ENCODE measurements around the gene HNRNPUL1. TPM values are rescaled to one million over a fixed set of nuclear protein-coding genes. Genes with fewer than 3 reads are reported as not detected.

HNRNPUL1 gene
- total RNA-seq, 1 experiment from 2014 or later, result 158 TPM

- intact Hi-C loops (cut with micrococcal nuclease), result no loop called here
- Histone ChIP-seq H3K4me1 (ENCODE audit: insufficient read depth, low read length) (peaks cover 27% of the 10 kb centered on the region), H4K20me1 (ENCODE audit: low read length) (no peaks in the 10 kb centered on the region), H3K27ac (ENCODE audit: low read length) (no peak overlapping the region), H3K4me2 (ENCODE audit: low read length) (no peak overlapping the region), H3K9me2 (replicated peaks; ENCODE audit: low read length) (no peaks in the 10 kb centered on the region), H3K9ac (ENCODE audit: low read length) (no peak overlapping the region), H3F3A (ENCODE audit: low read length, unreplicated experiment) (no peaks in the 10 kb centered on the region), H2AFZ (ENCODE audit: low read length) (no peak overlapping the region), H3K27me3 (ENCODE audit: low read length) (no peaks in the 10 kb centered on the region), H3K79me2 (ENCODE audit: low read length) (peaks cover 3% of the 10 kb centered on the region; the same call in 1 of the 2 replicates), H3K9me3 (ENCODE audit: low read length) (no peaks in the 10 kb centered on the region), H3K36me3 (ENCODE audit: low read depth, low read length) (no peaks in the 10 kb centered on the region), H3K4me3 (ENCODE audit: low read length) (no peak overlapping the region)
- CTCF ChIA-PET, result no interaction called here
- POLR2A ChIA-PET (ENCODE audit: unreplicated experiment), result no interaction called here
- TF ChIP-seq EZH2phosphoT487 (IDR thresholded peaks at IDR 0.05; ENCODE audit: borderline replicate concordance, low read length), result no peak
- TF ChIP-seq CTCF (conservative IDR thresholded peaks at IDR 0.05; ENCODE audit: low read depth, low read length), result no peak
- no peak for TF ChIP-seq EZH2 (IDR thresholded peaks at IDR 0.05; ENCODE audit: low read length, unreplicated experiment)
- DNase-seq, result no peak
- no peak for ATAC-seq
- no TSS peak for BruUV-seq (replicated peaks)
Observed at GRCh38 chr19:41332000-41332399, 67.8 kb downstream of the HNRNPUL1 start.

- intact Hi-C loops (cut with micrococcal nuclease), result no loop called here
- Histone ChIP-seq H3K27me3 (ENCODE audit: low read length) (no peaks in the 10 kb centered on the region), H3K4me1 (ENCODE audit: insufficient read depth, low read length) (peaks cover 22% of the 10 kb centered on the region), H3K9me3 (ENCODE audit: low read length) (no peaks in the 10 kb centered on the region), H3K4me2 (ENCODE audit: low read length) (no peak overlapping the region), H3F3A (ENCODE audit: low read length, unreplicated experiment) (no peaks in the 10 kb centered on the region), H3K36me3 (ENCODE audit: low read depth, low read length) (no peaks in the 10 kb centered on the region), H4K20me1 (ENCODE audit: low read length) (no peaks in the 10 kb centered on the region), H3K79me2 (ENCODE audit: low read length) (no peaks in the 10 kb centered on the region), H3K9me2 (replicated peaks; ENCODE audit: low read length) (no peaks in the 10 kb centered on the region), H3K27ac (ENCODE audit: low read length) (no peak overlapping the region), H3K4me3 (ENCODE audit: low read length) (no peak overlapping the region), H2AFZ (ENCODE audit: low read length) (no peak overlapping the region), H3K9ac (ENCODE audit: low read length) (no peak overlapping the region)
- ChIA-PET CTCF (no interaction called here), POLR2A (ENCODE audit: unreplicated experiment) (no interaction called here)
- TF ChIP-seq CTCF (conservative IDR thresholded peaks at IDR 0.05; ENCODE audit: low read depth, low read length), result no peak
- TF ChIP-seq EZH2 (IDR thresholded peaks at IDR 0.05; ENCODE audit: low read length, unreplicated experiment), result no peak
- no TSS peak for BruUV-seq (replicated peaks)
- DNase-seq (no peak), ATAC-seq (no peak)
Observed at GRCh38 chr19:41332468-41332867, 68.3 kb downstream of the HNRNPUL1 start.

- Histone ChIP-seq H3K9me2 (replicated peaks; ENCODE audit: low read length) (no peaks in the 10 kb centered on the region), H3K4me1 (ENCODE audit: insufficient read depth, low read length) (peaks cover 6% of the 10 kb centered on the region), H3K27me3 (ENCODE audit: low read length) (no peaks in the 10 kb centered on the region), H3K9me3 (ENCODE audit: low read length) (no peaks in the 10 kb centered on the region), H3F3A (ENCODE audit: low read length, unreplicated experiment) (no peaks in the 10 kb centered on the region), H3K27ac (ENCODE audit: low read length) (no peak overlapping the region), H3K4me3 (ENCODE audit: low read length) (no peak overlapping the region), H3K9ac (ENCODE audit: low read length) (no peak overlapping the region), H3K36me3 (ENCODE audit: low read depth, low read length) (no peaks in the 10 kb centered on the region), H4K20me1 (ENCODE audit: low read length) (no peaks in the 10 kb centered on the region), H2AFZ (ENCODE audit: low read length) (no peak overlapping the region), H3K4me2 (ENCODE audit: low read length) (no peak overlapping the region), H3K79me2 (ENCODE audit: low read length) (no peaks in the 10 kb centered on the region)
- ATAC-seq (no peak), DNase-seq (no peak)
- no TSS peak for BruUV-seq (replicated peaks)
- ChIA-PET CTCF (no interaction called here), POLR2A (ENCODE audit: unreplicated experiment) (no interaction called here)
- no peak for TF ChIP-seq CTCF (conservative IDR thresholded peaks at IDR 0.05; ENCODE audit: low read depth, low read length)
- TF ChIP-seq EZH2phosphoT487 (IDR thresholded peaks at IDR 0.05; ENCODE audit: borderline replicate concordance, low read length), result no peak
- no peak for TF ChIP-seq EZH2 (IDR thresholded peaks at IDR 0.05; ENCODE audit: low read length, unreplicated experiment)
- intact Hi-C loops (cut with micrococcal nuclease), result no loop called here
Observed at GRCh38 chr19:41334793-41335192, 70.6 kb downstream of the HNRNPUL1 start.
